Measurements from ENCODE around the gene BCDIN3D.
"Not testable (repeated sequence)": the region's sequence is repeated elsewhere in the genome, so short reads cannot be mapped to it uniquely, and the experiment has no call there.

Gene BCDIN3D

DNA sequence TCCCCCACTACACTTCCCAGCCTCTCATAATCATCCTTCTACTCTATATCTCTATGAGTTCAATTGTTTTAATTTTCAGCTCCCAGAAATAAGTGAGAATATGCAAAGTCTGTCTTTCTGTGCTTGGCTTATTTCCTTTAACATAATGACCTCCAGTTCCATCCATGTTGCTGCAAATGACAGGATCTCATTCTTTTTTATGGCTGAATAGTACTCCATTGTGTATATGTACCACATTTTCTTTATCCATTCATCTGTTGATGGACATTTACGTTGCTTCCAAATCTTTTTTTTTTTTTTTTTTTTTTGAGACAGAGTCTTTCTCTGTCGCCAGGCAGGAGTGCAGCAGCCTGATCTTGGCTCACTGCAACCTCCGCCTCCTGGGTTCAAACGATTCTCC lies 13.0 kb upstream of the BCDIN3D start:
- not testable (repeated sequence) for DNase-seq

DNA sequence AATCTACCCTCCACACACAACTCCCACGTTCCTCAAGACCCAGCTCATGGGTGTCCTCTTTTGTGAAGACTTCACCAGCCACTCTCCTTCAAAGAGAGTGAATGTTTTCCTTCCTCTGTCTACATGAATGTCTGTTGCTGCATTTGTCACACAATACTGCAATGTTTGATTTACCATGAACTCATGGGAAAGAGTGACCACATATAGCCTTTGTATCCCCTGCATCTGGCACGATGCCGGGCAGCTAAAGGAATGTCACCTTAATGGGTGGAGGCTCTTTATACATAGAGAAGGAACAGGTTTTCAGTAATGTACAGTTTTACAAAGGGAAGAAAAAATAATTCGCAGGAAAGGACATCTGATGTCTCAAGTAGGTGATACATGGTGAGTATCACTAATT lies 12.1 kb upstream of the BCDIN3D start:
- DNase-seq, result no peak

DNA sequence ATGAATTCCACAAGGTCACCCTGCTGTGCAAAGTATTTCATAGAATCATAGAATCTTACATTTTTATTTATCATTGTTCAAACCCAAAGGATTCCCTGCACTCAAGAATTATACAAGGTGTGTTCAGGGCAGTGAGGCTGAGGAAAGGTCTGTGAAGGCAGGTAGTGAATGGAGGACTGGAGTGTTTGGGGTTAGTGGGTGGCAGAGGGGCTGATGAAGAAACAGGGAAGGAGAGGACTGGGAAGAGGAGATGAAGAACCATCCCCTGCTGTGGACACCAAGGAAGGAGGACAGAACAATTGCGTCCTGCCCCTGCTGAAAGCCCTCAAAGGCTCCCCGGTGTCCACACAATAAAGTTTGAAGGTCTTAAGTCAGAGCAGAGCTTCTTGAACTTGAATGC lies 10.8 kb upstream of the BCDIN3D start:
- DNase-seq, result no peak

DNA sequence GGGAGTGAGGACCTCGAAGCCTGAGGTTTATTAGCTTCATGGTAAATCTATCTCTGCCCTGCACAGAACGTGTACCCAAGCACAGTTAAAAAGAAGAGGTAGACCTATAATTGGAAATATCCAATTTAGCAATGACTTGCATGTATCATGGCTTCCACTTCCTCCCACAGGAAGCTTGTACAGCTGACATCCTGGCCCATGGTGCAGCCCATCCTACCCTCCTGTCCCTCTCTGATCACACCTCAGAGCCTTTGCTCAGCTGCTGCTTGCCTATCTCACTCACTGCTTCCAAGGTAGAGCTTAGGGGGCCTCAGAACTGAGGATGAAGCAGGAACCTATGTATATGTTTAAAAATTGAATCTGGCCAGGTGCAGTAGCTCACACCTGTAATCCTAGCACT lies 4.3 kb upstream of the BCDIN3D start:
- DNase-seq, result no peak

DNA sequence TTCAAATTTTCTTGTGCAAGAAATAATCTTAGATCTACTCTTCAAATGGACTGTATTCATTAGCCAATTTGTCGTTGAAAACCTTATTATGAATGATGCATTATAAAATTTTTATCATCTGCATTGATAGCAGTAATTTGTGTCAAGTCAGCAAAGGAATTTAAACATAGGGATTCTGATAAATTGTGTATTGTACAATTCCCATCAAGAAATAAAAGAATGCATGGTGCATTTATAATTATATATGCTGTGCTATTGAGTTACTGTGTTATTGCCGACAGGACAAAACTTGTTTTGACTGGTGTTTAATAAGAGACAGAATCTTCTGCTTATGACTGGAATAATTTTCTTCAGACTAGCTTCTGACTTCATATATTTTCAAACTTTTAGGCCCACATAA lies 3.1 kb upstream of the BCDIN3D start:
- no peak for DNase-seq

DNA sequence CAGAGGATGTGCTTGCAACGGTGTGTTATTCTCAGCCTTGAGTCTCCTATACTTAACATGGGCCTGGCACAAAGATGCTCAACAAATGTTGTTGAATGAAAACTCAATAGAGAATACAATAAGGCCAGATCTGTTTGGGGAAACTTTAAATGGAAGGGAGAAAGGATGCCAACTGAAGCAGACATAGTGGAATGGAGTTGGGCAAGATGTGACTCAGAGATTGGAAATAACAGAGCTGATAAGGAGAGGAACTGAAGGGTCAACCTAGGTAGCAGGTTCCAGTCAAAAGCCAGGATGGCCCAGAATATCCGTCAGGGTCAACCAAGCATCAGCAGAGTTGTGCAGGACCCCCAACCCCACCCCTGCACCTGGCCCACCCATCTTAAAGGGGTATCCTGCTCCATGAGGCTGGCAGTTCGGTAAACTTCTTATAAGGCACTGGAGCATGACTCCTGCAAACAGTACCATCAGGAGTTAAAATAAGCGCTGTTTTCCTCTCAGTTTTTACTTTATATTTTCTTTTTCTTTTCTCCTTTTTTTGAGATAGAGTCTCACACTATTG lies 1.1 kb upstream of the BCDIN3D start:
- no peak for DNase-seq

DNA sequence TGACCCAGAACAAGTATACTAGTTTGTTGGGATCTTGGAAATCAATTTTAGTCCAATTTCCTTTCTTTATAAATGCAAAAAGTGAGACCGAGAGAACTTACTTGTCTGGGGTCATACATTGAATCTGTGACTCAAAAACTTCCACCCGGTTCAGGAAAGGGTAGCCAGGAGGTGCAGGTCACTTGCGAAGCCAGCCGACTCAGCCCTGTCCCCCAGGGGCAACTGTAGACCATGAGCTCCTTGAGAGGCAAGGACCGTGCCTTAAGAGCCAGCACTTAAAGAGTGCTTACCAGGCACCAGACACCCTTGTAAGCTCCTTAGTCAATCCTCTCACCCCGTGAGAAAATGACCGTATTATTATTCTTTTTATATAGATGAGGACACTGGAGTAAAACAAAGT lies 505 bp upstream of the BCDIN3D start:
- DNase-seq, result no peak

DNA sequence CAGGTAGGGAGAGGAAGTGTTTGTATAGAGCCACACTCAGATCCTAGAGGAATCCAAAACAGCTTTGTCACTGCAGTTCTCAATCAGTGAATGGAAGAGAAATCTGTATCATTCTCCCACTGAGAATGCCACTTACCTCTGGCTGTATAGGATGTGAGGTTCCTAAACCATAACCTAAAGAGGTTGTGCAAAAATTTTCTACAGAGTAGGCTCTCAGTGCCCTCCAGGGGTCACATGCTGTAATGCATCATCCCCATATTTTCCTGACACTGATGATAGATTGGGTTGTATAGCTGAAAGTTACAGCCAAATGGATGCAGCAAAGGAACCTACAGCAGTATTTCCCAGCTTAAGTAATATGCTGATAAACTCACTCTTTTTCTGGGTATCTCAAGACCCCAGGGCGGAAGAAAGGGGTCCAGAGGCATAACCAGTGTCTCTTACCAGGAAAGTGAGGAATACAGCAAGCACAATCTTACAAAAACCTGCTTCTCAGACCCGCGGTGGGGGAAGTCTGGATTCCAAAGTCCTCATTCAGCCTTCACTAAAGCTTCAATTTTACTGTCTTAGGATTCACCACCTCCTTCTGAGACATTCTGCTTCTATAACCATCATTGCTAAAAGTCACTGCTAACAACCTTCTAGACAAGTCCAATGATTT lies 3.8 kb downstream of the BCDIN3D start:
- DNase-seq, result no peak

DNA sequence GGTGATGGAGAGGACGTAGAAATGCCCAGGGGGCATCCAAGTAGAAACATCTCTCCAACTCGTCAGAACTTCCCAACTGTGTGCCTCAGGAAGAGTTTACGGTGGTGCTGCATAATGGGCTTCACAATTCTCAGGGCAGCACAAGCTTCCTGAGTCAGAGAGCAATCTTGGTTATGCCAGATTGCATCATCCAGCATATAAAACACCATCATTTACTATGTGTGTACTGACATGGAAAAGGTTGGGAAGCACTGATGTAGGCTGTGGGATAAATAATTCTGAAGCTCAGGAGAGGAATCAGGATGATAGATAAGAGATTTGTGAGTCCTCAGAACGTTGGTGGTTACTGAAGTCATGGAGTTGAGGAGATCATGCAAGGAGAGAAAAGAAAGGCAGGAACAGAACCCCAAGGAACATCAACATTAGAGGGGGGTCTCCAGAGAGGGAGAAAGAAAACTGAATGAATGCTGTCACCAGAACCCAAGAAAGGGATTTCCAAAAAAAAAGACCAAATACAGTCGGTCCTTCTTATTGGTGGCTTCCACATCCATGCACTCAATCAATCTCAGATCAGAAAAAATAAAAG lies 10.0 kb downstream of the BCDIN3D start:
- no peak for DNase-seq

DNA sequence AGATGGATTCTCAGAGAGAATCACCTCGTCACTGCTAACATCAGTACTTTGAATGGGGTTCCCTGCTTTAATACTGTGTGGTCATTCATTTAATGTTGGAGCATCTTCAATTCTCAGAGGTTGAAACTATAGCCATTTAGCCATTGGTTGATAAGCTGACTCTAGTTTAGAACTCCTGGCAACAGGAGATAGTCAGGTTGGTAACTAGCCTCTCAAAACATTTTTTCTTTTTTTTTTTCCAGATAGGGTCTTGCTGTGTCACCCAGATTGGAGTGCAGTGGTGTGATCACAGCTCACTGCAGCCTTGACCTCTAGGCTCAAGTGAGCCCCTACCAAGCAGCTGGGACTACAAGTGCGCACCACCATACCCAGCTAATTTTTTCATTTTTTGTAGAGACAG lies 11.2 kb downstream of the BCDIN3D start:
- no peak for DNase-seq

DNA sequence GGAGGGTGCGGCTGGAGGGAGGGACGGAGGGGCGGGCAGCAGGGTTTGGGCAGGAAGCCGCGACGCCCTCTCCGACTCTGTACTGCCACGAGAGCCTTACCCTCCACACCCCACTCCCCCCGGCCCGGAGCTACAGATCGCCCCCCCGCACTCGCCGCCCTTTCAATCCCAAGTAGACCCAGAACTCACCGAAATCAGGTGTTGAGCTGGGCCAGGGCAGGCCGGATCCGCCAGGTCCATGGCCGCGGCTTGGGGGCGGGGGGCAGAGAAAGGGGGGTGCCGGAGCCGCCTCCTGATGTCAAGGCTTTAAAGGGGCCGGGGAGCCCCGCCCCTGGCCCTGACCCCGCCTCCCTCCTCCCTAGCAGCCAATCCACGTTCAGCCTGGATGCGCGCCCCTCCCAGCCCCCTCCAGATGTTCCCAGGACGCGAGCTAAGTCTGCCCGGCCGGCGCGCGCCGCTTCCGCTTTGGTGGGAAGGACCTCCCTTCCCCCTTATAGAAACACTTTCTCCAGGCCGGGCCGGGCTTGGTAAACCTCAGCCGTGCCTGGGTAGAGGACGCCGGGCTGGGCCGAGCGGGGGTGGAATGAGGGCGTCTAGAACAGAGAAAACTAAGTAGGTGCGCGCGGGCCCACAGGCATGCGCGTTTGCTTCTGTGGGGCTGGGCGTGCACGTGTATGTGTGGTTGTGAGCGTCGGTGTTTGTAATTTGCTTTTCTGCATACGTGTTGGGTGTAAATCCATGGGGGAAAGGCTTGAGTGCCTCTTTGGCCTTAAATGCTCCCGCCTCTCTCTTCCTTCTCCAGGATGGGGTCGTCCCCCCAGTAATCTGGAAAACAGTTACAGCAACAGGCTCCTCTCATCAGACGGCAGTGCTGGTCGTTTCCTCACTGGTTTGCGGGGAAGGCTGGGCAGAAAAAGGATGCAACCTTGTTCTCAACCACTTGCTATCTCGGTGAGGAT lies 14.5 kb downstream of the BCDIN3D start, which contains the start of gene NCKAP5L:
TSS of gene NCKAP5L (minus strand) at position 281 of the 959 bp plus-strand sequence. CDS start 24,369 bp downstream, outside the sequence.
- DNase-seq, result peak; percentile 94

DNA sequence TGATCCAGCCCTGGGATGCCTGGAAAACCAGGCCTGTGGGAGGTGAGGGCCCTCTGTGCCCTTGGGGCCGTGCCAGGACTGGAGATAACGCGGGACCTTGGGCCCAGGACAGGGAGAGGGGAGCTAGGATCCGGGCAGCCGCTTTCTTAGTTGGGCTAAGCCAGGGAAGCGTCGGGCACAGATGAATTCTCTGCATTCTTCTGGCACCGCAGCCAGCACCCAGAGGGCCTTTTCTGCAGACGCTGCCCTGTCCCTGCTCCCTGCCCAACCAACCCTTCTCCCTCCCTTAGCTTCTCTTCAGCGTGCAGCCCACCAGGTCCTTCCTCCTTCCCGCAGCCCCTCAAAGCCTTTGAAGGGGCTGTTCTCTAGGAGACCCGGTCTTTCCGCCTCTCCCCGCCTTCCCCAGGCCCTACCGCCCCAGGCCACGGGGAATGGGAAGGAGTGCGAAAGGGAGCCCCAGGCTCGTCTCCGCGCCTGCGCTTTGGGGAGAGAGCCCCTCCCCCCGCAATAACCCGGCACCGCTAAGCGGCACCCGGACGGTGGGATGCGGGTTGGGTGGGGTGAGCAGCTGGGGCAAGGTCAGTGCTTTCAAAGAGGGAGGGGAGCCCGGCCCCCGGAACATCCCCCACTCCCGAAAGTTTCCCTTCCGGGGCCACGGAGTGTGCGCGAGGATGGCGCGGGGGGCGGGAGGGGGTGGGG lies 15.4 kb downstream of the BCDIN3D start:
- DNase-seq, result peak; percentile 26

DNA sequence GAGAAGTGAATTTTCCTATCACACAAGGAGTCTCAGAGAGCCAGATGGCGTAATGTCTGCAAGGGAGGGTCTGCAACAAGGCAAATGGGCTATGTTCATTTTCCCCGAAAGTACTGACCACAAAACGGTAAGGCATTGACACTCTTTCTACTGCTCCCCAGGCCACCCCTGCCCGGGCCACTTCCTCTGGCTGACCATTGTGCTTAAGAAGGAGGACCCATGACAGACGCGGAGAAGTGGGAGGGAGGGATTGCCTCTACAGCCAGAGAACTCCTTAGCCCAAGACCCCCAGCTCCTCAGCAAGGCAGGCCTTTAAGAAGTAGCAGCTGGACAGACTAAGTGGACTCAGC lies 15.9 kb downstream of the BCDIN3D start:
- no peak for DNase-seq

DNA sequence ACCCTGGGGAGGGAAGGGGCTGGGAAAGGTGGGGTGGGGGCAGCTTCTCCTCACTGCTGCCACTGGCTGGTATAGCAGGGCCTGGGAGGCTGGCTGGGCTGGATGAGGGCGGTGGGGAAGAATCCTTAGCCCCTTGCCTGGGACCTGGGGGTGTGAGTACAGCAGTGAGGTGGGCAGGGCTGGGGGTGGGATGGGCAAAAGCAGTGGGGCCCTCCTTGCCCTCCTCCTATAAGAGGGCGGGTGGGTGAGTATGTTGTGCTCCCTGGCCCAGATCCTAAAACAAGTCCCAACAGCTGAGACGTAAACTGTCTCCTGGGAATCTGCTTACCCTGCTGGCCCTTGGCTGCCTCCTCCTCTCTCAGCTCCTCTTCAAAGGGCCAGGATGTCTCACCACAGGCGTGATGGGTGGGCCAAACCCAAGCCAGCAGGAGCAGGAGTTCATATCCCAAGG lies 16.9 kb downstream of the BCDIN3D start:
- no peak for DNase-seq

DNA sequence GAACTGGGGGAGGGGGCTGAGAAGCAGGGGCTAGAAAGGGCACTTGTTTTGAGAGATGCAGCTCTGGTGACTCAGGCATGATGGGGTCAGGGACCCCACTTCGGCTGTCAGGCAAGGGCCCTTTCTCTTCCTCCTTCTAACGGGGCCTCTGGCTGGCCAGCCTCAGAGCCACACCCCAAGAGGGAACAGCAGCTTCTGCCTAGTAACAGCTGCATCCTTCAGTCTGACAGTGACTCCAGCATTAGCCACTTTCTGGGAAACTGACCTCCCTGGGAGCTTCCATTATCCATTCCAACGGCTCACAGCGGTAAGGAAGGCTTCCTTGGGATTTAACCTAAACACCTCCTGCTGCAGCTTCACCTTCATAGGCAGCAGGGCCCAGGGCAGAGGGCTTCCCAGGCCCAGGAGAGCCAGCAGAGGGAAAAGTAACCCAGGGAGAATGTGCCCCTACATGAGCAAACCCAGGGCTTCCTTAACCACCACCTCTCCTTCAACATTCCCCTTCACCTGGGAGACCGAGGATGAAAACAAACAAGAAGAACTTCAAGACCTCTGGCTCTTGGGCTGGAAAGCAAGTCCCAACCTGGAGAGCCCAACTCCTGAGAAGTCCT lies 17.4 kb downstream of the BCDIN3D start:
- no peak for DNase-seq

DNA sequence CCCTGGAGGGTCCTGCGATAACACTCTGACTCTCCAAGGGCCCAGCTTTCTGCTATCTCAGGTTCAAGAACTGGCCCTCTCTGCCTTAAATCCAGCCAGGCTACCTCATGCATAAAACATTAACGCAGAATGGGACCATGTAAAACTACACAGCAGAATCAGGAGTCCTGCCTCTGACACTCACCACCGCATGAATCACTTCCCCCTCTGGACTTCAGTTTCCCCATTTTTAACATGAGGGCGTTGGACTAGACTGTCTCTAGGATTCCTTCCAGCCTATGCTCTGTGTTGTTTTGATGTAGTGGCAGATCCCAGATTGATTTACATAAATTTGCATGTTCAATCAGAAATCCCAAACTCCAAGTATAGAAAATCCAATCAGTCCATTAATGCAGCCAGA lies 18.0 kb downstream of the BCDIN3D start:
- no peak for DNase-seq

DNA sequence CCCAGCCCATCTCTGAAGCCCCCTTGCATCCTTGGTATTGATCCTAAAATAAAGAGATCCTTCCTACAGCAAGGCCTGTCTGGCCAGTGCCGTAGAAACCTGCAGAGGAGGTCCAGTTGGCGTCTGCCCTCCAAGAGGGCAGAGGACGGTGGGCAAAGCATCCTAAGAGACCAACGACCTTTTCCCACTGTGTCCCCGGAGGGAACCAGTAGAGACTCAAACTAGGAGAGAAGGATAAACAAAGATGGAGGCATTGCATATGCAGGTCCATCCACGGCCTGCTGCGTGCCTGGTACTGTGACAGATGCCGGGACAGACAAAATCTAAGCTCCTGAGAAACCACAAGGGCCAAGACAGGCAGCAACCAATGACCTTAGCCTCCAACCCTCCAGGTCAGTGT lies 18.5 kb downstream of the BCDIN3D start:
- no peak for DNase-seq

DNA sequence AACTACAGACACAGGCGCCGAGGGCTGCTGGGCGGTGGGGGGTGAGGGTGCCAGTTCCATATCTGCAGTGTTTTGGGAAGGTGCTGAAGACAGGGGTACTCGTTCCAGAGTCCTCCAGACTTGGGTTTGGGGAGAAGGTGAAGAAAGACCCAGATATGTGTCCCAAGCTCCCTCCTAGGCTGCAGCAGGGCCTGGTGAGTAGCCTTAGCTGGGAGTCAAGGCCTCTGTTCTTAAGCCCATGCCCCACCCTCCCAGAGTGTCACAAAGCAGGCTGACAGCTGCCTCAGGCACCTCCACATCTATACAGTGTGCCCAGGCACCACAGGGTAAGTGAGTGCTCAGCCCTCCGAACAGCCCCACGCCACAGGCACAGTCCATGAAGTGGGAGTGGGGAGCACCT lies 19.0 kb downstream of the BCDIN3D start:
- no peak for DNase-seq

DNA sequence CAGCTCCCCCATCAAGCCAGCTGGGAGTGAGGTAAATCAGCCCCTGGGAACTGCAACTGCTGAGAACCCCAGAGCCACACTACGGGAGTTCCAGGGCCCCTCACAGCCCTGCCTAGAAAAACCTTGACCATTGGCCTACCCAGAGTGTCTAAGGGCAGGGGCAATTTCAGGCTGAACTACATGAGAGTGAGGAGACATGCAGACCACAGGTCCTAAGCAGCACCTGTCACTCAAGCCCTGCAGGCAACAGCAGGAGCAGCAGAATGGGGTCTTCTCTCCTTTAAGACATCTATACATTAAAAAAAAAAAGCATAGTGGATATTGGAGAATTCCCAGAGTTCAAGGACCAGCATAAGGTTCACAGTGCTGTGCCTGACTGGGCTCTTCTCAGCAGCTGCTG lies 19.6 kb downstream of the BCDIN3D start:
- no peak for DNase-seq

DNA sequence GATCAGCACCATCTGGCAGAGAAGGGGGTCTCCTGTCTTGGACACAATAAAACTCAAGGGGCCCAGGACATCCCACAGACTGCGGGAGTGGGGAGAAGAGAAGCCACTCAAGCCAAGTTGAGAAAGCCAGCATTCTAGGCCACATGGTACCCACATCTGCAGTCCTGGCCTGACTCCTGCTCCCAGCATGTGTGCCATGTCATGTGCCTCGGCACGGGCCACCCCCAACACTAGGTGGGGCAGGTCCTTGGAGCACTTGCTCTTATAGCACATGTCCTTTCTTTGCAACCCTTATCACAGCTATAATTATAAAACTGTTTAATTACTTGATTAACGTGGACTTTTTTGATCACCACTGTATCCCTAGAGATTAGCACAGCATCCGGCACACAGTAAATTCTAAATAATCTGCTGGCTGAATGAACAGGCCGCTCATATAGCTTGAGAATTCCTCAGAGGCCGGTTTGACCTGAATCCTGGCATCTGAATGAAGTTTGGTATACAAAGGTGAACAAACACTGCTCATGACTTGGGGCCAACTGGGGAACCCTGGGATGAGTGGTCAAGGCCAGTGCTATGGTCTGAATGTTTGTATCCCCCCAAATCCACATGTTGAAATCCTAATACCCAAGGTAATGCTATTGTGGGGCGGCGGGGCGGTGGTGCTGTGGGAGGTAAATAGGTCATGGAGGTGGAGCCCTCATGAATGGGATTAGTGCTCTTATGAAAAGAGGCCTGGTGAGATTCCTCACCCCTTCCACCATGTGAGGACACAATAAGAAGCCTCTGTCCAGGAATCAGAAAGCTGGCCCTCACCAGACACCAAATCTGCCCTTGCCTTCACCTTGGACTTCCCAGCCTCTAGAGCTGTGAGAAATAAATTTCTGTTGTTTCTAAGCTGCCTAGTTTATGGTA lies 21.3 kb downstream of the BCDIN3D start:
- DNase-seq, result no peak

DNA sequence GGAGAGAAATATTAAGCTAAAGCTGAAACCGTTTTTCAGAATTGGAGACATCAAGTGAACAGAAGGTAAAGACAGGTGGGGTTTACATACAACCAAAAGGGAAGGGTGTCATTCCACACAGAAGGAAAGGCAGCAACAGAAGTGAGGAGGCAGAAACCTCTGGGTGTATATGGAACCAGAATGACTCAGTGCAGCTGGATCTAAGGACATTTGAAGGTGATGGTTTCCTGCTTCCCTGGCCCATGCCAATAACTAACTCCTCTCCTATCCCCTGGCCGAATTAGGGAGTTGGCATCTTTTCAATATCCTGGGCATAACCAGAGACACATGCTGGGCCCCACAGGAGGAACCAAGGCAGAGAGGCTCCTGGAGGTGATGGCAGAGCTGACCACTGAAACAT lies 23.1 kb downstream of the BCDIN3D start:
- no peak for DNase-seq

Measured in activated gamma-delta T cell (primary cell).